HepG2 (cell line): ENCODE results near the gene OR4N5.

Experiments used
- BCLAF1 ChIP-seq: fragments of 450-650 bp; IDR thresholded peaks from 2 replicates; pipeline ENCODE4 v1.6.1; 2017; ENCODE audit warnings: mild to moderate bottlenecking
- CTCF ChIP-seq: sonication (generic); formaldehyde crosslinking; IDR thresholded peaks from 2 replicates; pipeline ENCODE4 v1.5.0; 2020; ENCODE audit warnings: mild to moderate bottlenecking, missing genetic modification reagents, moderate library complexity
- DMAP1 ChIP-seq: IDR thresholded peaks from 2 replicates; pipeline ENCODE4 v1.6.1; 2016
- EZH2 ChIP-seq: conservative IDR thresholded peaks from 2 replicates; pipeline ENCODE4 v1.6.1; 2012; ENCODE audit warnings: mild to moderate bottlenecking, low read depth, low read length, moderate library complexity
- FOXK2 ChIP-seq: fragments of 450-650 bp; IDR thresholded peaks from 2 replicates; pipeline ENCODE4 v1.6.1; 2016
- FOXP4 ChIP-seq: sonication (generic); formaldehyde crosslinking; IDR thresholded peaks from 2 replicates; pipeline ENCODE4 v1.4.0; 2020; ENCODE audit warnings: missing genetic modification reagents
- HOXA5 ChIP-seq: sonication (generic); formaldehyde crosslinking; IDR thresholded peaks from 2 replicates; pipeline ENCODE4 v1.4.0; 2020; ENCODE audit warnings: missing genetic modification reagents
- RBAK ChIP-seq: sonication (generic); formaldehyde crosslinking; IDR thresholded peaks from 2 replicates; pipeline ENCODE4 v1.5.1; 2020; ENCODE audit warnings: mild to moderate bottlenecking, missing genetic modification reagents
- SMC3 ChIP-seq: IDR thresholded peaks from 2 replicates; pipeline ENCODE4 v1.6.1; 2011; ENCODE audit warnings: low read length, improper control_type of control experiment
- SNAPC5 ChIP-seq: sonication (generic); formaldehyde crosslinking; IDR thresholded peaks from 2 replicates; pipeline ENCODE4 v1.8.1; 2023; ENCODE audit warnings: mild to moderate bottlenecking, missing genetic modification reagents, borderline replicate concordance
- ZNF263 ChIP-seq: sonication (generic); formaldehyde crosslinking; IDR thresholded peaks from 2 replicates; pipeline ENCODE4 v1.4.0; 2020; ENCODE audit warnings: missing genetic modification reagents
- ZNF777 ChIP-seq: sonication (generic); formaldehyde crosslinking; IDR thresholded peaks from 2 replicates; pipeline ENCODE4 v1.4.0; 2020; ENCODE audit warnings: missing genetic modification reagents

GRCh38 chr14:20118795-20119194 lies 19.8 kb upstream of the OR4N5 start:
- TF ChIP-seq FOXP4 (CRISPR knock-in tag), result no peak
- TF ChIP-seq BCLAF1, result no peak
- TF ChIP-seq RBAK (CRISPR knock-in tag), result no peak
- no peak for TF ChIP-seq DMAP1 (CRISPR knock-in tag)
- no peak for TF ChIP-seq ZNF263 (CRISPR knock-in tag)
- no peak for TF ChIP-seq EZH2
- TF ChIP-seq HOXA5 (CRISPR knock-in tag), result no peak
- TF ChIP-seq SNAPC5 (CRISPR knock-in tag), result no peak
- TF ChIP-seq FOXK2, result no peak
- no peak for TF ChIP-seq CTCF (CRISPR knock-in tag)
- TF ChIP-seq SMC3, result no peak
- TF ChIP-seq ZNF777 (CRISPR knock-in tag), result no peak
